HG03460 (cell line): Measurements from ENCODE around the gene COL12A1.

ENCODE experiments used
- ATAC-seq: cut with Tn5 transposase; IDR thresholded peaks from one replicate; pipeline ENCODE4 v1.9.1; 2021; ENCODE audit not compliant: unreplicated experiment

COL12A1 gene

GRCh38 chr6:75106426-75106825 lies 99.4 kb downstream of the COL12A1 start:
- ATAC-seq = no peak

DNA sequence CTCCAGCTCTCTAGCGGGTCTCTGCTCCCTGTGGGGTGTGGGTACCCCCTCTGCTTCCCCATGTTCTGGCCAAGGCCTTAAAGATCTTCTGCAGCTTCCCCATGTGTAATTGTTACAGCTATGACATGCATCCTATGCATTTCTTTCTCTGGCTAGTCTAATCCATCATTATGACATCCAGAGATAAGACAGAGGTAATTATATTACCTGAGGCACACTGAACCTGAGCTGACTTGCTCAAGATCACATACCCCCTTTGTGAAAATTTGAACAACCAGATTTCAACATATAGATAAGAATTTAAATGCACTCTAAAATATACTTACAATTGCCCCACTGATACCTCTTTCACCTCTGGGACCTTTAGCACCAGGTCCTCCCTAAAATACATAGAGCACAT lies 102.4 kb downstream of the COL12A1 start:
- no peak for ATAC-seq

DNA sequence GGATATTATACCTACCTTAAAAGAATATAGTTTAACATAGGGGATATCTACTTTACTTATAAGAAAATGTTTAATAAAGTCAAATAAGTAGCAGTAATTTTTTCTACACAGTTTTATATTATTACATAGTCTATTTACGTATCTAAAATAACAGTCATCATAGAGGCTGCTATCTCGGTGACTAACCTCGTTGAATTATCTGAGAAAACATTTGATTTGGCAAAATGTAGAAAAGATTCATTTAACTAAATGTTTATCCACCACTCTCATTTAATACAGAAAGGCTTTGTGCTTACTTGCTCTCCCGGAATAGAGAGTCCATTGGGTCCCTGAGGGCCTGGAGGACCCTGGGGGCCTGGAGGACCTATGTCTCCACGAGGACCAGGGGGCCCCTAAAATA lies 103.6 kb downstream of the COL12A1 start:
- ATAC-seq = no peak

GRCh38 chr6:75101896-75102295 lies 104.0 kb downstream of the COL12A1 start:
- no peak for ATAC-seq

GRCh38 chr6:75098709-75099108 lies 107.1 kb downstream of the COL12A1 start:
- ATAC-seq = no peak

- no peak for ATAC-seq
These were observed 108.9 kb downstream of the COL12A1 start for GRCh38 chr6:75096966-75097365.

- no peak for ATAC-seq
These were observed 111.1 kb downstream of the COL12A1 start for GRCh38 chr6:75094614-75095200.

- no peak for ATAC-seq
These were observed 114.2 kb downstream of the COL12A1 start for GRCh38 chr6:75091467-75092190.

GRCh38 chr6:75090576-75090975 lies 115.3 kb downstream of the COL12A1 start:
- no peak for ATAC-seq

GRCh38 chr6:75089921-75090320 lies 115.9 kb downstream of the COL12A1 start:
- no peak for ATAC-seq

DNA sequence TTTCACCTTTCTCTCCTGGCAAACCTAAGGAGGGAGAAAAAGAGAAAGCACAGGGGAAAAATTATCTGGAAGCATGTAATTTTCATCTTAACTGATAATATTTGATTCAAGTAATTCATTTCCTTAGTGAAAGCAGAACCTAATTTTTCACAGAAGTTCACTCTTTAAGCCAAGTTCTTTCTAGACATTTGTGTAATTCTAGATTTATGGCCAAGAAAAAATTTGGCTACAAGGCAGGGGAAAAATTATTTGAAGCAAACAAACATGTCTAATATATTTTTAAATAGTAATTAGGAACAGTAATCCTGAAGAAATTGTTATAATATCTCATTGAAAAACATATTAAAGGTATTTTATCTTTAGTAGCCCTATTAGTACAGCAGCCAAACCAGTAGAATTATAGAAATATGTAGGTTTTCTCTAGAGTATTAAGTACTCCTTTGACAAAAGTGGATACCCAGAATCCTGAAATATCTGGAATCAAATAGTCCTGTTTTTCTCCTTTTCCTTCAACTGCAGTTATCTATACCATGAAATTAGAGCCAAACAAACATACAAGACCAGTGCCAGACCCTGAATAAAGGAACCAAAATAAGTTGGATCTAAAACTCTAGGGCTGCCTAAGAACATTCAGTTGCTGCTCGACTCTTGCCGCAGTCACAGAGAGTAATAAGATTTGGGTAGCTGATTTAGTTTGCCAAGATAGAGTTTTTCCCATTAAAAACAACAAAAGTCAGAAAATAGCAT lies 116.5 kb downstream of the COL12A1 start:
- no peak for ATAC-seq

GRCh38 chr6:75085931-75086635 lies 119.8 kb downstream of the COL12A1 start:
- ATAC-seq = no peak

GRCh38 chr6:75084872-75085381 lies 120.9 kb downstream of the COL12A1 start:
- no peak for ATAC-seq

DNA sequence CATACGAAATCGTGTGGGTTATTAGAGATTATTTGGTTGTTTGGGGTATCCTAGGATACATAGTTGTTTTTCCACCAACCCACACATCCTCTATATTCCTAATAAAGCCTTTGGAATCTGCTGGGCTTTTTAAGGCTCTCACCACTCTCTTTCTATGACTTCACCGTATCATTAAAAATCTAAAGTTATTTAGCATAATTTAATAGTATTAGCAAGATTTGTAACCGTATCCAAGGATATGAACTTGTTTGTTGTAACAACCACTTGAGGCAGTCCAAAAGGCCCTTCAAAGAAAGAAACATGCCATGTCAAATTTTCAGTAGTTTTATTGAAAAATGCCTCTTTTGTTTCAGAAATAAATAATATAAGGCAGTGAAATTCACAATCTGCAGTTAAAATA lies 121.8 kb downstream of the COL12A1 start:
- ATAC-seq = no peak

- ATAC-seq = no peak
These were observed 123.9 kb downstream of the COL12A1 start for GRCh38 chr6:75081921-75082320.

DNA sequence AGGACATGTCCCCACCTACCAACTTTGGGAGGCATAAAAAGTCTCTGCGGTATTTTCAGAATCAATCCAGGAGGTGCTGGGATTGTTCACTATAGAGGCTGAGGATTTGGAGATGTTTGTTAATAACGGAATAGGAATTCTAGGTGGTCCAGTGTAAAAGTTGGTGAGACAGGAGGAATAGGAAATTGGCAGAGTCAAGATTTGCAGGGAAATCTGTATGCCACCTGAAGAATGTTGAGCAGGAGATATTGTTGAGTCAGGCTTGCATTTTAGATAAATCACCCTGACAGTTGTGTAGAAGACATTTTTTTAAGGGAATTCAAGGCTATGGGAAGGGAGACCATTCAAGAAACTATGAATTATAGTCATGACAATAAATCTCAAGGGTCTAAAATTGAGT lies 124.8 kb downstream of the COL12A1 start:
- no peak for ATAC-seq

DNA sequence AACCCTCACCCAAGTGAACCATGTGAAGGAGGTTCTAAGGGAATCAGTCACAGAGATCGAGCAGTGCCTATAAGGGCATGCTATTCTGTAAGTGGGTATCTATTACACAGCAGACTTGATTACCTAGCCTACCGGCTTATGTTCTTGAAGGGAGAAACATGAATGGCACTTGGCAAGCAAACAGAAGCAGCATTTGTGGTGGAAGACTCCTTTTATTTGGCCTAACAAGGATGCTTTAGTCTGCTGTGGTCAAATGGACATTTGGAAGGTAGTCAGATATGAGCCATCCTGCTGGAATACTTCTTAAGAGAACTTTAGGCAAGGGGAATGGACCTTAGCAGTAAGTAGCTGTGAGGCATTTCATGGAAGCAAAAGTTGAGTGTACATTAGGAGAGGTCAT lies 126.3 kb downstream of the COL12A1 start:
- ATAC-seq = no peak

DNA sequence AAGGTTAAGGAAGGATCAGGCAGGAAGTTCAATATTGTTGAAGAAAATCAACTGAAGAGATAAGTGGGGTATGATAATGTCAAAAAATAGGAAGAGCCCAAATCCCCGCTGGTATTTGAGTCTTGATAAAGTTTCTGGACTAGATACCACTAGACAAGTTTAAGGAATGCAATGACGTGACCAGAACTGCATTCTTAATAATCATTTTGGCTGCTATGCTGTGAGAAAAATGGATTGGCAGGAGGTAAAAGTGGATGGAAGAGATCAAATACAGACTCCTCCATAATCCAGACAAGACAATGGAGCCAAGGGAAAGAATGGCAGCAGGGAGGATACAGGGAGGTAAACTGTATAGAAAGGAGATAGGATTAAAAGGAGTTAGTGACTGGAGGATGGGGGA lies 128.2 kb downstream of the COL12A1 start:
- no peak for ATAC-seq

DNA sequence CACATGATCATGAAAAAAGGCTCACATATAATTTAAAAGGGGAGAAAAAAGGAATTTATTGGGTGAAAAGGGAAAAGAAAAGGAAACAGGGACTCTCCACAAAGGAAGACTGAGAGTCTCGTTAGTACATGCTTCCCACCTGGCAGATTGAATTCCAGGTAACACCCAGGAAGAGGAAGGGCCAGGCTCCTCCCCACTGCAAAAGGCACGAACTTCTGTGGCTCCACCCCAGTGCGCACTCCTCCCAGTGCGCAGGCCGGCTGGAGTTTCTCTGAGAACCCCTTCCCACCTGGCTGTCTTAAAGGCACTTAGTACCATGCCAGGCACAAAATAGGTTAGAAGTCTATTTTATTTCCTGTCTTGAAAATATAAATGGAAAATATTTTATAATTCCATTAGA lies 129.8 kb downstream of the COL12A1 start:
- ATAC-seq = no peak

DNA sequence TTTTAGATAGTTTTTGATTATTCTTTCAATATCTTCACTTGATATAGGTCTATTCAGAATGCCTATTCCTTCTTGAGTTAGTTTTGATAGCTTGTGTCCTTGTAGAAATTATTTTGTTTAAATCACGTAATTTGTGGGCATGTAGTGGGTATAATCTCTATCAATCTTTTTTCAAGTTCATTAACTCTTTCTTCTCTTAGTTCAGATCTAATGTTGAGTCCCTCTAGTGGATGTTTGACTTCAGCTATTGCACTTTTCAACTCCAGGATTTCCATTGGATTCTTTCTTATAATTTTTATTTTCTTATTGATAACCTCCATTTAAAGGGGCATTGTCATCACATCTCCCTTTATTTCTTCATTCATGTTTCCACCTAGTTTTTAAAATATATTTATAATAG lies 135.6 kb downstream of the COL12A1 start:
- ATAC-seq = no peak

DNA sequence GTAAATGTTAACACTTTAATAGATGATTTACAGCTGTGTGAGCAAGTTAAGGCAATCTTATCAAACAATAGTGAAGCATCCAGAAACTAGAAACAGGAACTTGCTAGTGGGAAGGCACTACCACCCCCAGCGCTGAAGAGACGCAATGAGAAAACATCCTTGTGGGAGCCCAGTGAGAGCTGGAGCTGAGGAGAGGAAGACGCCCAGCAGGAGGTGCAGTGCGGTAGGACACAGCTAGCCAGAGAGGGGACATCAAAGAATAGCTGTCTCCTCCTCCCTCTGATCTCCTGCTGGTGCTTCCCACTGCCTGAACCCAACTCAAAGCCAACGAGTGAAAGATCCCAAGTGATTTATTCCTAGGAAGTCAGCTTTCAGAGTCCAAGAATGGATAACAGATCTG lies 140.3 kb downstream of the COL12A1 start:
- no peak for ATAC-seq
